Left forelimb (tissue), 1 donor: Measurements from ENCODE around the gene FSCN2.

Source experiments
- DNase-seq: peaks from one replicate; pipeline ENCODE4 v3.0.0-alpha.2; 2018; ENCODE audit warnings: low spot score

The FSCN2 gene

GRCh38 chr17:81527591-81528383 lies at the start of gene FSCN2:
Gene FSCN2, plus strand, starts transcription at chr17:81528377. Its CDS starts 155 bp downstream, at chr17:81528532.
- no peak for DNase-seq

DNA sequence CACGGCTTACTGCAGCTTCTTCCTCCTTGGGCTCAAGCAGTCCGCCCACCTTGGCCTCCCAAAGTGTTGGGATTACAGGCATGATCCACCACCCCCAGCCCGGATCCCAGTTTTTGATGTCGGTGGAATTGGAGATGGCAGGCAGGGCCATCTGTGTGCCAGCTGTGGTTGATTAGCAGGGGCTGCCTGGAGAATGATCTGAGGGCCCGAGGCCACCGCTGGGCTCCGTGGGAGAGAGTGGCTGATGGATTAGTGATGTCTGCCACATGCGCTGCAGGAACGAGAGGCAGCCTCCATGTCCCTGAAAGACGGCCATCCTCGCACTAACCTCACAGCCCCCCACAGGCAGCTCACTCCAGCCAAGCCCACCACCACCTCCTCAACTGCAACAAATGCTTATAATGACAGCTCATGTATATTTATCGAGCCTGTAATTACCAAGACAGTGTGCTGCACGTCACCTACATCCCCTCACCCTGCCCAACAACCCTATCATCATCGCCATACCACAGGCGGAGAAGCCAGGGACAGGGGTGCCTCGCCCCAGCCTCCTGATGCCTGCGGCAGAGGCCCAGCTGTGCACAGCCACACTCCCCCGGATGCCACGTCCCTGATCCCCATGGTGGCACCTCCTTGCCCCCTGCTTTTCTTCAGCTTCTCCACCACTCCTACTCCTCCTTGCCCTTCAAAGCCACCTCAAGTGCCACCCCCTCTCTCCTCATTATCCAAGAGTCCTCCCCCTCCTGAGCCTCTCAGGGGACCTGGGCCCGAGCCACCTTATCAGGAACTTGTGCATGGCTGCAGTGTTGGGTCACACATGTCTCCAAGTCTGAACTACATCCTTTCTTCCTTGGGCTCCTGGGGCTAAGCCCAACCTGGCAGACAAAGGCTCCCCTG lies 48.8 kb upstream of the FSCN2 start:
- no peak for DNase-seq

DNA sequence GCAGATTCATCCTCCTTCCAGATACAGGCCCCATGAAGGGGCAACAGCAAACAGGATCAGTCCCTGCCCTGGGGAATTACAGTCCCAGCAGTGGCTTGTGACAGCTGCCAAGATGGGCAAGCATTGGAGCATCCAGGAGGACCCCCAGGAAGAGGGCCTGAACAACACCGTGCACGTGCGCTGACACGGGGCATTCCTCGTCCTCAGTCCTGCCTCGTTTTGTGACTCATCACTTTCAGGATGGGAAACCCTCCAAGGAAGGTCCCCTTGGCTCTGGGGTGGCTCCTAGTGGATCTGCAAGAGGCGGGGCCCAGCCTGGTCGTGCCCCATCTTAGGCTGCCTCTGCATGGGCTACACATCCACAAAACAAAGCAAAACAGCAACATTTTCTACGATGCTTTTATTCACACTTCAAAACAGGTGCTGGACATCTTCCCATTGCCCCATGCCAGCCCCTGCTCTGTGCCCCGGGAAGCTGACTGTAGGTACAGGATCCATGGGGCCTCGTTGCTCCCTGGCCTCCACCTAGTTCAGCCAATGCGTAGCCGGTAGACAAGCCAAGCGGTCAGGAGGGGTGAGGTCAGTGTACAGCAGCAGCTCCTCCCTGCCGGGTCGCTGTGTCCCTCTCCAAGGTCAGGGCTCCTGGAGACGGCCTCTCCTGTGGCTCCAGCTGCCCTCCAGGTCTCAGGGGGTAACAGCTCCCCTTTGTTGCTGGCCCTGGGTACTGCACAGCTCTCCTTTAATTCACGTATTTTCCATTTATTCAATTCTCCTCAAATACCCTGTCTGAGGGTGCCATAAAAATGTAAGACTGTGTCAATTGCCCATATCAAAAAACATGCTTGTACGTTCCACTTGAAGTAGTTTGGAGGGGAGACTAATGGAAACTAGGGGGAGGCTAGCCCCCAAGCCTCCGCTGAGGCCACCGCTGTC lies 47.8 kb upstream of the FSCN2 start:
- DNase-seq, result no peak

GRCh38 chr17:81481073-81481799 lies 46.9 kb upstream of the FSCN2 start:
- peak; percentile 88 for DNase-seq

DNA sequence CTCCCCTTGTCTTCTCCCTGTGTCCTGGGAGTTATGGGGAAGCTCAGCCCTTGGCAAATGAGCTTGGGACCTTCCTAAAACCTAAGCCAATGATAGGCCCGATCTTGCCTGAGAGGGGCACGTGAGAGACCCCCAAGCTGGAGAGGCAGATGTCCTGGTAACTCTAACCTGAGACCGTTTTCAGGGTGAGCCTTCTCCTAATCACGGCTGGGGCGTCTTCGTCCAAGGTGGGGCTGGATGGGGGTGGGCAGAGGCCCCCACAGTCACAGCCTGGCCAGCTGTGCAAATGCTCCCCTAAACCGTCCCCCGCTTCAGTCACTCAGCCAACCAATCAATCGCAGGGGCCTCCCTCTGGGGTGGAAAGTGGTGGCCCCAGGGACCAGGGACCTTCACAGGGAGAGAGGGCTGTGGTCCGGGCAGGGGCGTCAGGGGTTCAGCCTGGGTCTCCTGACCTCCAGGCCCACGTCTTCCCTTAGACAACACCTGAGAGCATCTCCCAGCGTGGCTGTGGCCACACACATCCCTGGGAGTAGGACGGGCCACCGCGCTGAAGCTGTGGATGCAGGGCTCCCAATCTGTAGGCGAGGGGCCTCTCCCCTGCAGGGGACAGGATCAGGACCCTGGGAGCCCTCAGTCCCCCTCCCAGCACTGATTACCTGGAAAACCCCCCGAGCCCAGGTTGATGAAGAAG lies 46.2 kb upstream of the FSCN2 start:
- DNase-seq, result no peak

DNA sequence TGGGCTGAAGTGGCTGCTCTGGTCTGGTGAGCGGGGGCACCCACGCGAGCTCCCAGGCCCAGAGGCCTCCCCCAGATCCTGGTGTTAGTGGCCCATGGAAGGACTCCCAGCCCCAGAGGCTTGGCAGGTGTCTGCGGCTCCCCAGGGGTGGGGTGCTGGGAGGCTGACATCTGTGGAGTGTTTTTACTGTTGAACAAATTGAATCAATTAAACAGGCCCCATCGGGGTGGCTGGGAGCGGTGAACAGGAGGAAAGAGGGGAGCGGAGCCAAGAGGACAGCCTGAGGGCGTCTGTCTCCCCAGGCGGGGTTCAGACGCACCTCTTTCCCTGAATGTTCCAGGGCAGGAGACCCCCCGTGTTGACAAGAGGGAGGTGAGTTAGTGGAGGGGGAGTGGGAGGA lies 45.5 kb upstream of the FSCN2 start:
- DNase-seq, result no peak

DNA sequence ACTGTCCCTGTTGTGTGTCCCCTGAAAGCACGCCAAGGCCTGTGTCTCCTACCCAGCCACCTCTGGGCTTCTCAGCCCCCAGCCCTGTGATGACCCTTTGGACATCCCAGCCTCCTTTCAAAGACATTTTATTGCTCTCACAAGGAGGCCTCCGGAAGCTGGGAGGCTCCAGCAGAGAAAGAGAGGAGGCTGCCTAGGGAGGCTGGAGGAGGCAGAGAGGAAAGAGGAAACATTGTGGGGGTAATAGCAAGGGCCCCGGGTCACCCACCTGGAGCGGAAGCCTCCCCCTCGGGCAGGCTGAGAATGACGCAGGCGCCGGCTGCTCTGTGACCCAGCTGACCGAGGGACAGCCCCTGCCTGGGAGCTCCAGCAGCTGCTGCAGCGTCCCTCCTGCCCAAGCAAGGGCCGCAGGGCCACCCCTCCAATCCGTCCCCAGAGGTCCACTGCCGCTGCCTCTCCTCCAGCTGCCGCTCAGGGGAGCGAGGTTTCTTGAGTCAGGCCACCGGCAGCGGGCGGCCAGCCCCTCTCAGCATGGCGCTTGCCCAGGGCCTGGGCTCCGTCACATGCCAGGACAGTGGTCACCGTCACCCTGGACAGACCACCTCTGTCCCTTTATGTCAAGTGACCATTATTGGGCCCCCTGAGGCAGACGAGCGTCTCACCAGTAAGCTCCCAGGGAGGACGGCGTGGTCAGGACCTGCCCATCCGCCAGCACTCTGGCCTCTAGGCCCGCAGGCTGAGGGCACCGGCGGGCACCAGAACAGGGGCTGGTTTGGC lies 44.9 kb upstream of the FSCN2 start:
- DNase-seq, result no peak

- DNase-seq, result no peak
Observed at GRCh38 chr17:81483862-81484194, 44.3 kb upstream of the FSCN2 start.

DNA sequence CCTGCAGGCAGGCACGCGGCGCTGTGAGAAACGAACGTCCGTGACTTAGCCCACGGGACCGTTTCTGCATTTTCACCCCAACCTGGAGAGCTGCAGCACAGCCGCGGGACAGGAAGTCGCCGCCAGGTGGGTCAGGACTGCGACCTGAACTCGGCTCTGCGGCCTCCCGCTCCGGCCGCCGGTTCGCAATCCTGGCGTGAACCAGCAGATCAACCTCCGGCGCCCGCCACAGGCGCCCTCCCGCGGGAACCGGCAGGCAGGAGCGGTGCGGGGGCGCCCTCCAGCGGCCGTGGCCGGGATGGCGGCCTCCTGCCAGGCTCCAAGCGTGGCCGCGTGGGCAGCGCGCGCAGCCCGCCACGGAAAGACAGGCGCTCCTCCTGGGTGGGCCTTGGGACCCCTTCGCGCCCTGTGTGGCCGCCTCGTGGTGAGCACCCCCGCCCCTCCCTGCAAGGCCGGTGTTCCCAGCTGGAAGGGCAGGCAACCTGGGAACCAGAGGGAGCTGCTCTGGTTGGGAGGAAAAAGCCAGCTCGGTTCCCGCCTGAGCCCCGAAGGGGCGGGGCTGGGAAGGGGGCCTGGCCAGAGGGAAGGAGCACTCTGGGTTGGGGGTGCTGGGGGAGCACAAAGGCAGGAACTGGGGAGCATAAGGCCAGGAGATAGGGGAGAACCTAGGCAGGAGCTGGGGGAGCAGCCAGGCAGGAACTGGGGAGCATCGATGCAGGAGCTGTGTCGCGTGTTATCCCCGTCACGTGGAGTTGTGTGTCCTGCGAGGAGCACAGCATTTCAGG lies 43.8 kb upstream of the FSCN2 start:
- peak; percentile 93 for DNase-seq

DNA sequence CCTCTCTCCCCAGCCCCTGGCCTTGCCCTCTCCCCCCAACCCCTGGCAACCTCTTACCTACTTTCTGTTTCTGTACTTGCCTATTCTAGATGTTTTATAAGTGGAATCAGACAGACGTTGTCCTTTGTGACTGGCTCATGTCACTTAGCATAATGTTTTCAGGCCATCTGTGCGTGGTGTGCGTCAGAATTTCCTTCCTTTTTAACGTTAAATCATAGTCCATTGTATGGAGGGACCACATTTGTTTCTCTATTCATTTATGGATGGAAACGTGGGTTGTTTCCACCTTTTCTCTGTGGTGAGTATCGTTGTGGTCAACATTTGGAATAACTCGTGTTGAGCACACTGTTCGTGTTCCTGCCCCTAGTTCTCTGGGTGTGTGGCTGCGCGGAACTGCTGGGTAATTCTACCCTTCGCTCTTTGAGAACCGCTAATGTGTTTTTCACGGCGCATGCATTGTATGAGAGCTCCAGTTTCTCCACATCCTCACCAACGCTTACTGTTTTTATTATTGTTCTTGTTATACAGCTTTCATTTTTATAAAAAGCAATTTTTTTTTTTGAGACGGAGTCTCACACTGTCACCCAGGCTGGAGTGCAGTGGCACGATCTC lies 41.9 kb upstream of the FSCN2 start:
- DNase-seq, result no peak

- no peak for DNase-seq
Observed at GRCh38 chr17:81487089-81487486, 41.1 kb upstream of the FSCN2 start.

DNA sequence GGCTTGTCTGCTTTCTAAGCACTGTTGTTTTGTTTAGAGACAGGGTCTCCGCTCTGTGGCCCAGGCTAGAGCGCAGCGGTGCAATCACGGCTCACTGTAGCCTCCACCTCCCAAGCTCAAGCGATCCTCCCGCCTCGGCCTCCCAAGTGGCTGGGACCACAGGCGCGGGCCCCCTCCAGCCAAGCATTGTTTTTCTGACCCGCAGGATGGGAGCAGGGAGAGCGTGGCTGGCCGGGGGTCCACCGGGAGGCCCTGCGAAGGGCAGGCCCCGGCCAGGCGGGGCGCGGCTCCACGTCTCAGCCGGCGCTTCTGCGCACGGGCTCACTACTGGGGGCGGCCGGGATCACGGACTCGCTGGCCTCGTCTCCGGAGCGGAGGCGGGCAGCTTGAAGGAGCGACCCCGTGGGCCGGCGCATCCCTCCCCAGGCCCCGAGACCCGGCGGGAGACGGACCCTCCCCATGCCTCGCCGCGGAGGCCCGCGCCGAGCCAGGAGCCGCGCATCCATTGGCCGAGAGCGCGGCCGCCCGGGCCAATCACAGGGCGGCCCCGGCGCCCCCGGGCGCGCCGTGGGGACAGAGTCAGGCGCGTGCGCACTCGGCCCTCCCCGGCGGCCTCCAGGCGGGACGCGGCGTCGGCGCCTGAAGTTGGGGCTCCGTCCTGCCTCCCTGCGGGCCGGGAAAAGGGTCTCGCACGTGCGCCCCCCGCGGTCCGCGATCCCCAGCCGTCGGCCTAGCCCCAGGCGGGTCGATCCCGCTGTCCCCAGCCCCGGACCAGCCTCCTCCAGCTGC lies 40.5 kb upstream of the FSCN2 start:
- DNase-seq, result peak; percentile 89

- DNase-seq, result no peak
Observed at GRCh38 chr17:81488276-81488860, 39.8 kb upstream of the FSCN2 start.

- no peak for DNase-seq
Observed at GRCh38 chr17:81489012-81489997, 38.9 kb upstream of the FSCN2 start.

DNA sequence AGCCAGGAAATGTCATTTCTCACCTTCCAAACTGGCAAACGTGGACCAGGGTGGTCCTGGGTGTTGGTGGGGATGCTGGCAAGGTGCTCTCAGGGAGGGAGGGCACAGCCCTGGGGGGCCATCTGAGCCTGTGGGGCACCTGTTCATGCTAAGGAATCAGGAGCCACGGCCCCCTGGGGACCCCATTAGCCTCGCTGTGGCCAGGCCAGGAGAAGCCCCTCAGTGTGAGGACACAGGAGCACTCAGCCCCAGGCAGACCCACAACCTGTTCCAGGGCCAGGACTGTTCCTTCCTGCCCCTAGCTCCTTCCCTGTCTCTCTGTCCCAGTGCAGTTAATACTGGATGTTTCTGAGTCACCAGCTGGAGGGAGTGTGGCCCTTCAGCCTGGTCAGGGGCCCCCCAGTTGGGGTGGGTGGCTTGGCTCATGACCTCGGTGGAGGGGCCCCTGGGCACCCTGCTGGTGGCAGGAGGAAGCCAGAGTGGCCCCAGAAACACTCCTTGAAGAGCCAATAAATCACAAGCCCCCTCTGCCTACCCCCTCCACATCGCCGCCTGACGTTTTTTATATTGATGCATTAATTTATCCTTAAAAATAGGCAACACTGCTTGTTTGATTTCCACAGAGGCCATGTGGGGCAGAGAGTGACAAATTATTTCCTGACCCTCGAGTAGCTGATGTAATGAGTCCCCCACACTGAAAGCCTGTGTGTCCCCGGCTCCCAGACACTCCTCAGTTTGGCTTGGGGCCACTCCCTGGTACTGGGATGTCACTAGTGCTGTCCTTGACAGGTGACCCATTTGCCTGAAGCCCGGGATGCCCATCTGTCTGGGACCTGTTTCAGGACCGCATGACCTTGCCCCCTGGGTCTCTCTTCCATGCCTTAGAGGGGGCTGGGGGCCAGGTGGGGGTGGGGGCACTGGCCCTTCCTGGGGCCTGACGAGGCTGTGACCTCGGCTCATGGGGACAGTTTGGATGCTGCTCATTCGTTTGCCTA lies 37.9 kb upstream of the FSCN2 start:
- DNase-seq, result no peak
